GM12874 (cell line): ENCODE measurements around the gene E2F1.

Experiments used
- TF ChIP-seq, protein P1 (sequence below): IDR thresholded peaks from 2 replicates; pipeline ENCODE4 v1.5.1; 2011; ENCODE audit warnings: low read depth, mild to moderate bottlenecking, control low read depth, low read length, moderate library complexity; ENCODE audit not compliant: insufficient read depth

E2F1 gene

DNA sequence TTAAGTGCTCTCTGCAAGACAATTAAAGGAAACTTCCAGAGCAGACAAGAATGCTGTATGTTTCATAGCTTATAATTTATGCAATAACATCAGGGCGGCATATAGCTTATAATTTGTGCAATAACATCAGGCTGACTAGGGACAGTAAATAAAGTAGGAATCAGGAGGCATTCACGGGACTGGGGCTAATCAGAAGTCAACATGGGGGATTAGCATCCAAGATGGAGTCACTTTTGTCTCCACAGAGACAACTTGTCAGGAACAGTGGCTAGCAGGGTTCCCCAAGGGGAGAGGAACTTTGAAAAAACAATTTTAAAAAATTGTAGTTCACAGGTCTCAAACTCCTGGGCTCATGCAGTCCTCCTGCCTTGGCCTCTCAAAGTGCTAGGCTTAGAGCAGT lies 42.3 kb upstream of the E2F1 start:
- TF ChIP-seq, protein P1, sequence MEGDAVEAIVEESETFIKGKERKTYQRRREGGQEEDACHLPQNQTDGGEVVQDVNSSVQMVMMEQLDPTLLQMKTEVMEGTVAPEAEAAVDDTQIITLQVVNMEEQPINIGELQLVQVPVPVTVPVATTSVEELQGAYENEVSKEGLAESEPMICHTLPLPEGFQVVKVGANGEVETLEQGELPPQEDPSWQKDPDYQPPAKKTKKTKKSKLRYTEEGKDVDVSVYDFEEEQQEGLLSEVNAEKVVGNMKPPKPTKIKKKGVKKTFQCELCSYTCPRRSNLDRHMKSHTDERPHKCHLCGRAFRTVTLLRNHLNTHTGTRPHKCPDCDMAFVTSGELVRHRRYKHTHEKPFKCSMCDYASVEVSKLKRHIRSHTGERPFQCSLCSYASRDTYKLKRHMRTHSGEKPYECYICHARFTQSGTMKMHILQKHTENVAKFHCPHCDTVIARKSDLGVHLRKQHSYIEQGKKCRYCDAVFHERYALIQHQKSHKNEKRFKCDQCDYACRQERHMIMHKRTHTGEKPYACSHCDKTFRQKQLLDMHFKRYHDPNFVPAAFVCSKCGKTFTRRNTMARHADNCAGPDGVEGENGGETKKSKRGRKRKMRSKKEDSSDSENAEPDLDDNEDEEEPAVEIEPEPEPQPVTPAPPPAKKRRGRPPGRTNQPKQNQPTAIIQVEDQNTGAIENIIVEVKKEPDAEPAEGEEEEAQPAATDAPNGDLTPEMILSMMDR: no peak

DNA sequence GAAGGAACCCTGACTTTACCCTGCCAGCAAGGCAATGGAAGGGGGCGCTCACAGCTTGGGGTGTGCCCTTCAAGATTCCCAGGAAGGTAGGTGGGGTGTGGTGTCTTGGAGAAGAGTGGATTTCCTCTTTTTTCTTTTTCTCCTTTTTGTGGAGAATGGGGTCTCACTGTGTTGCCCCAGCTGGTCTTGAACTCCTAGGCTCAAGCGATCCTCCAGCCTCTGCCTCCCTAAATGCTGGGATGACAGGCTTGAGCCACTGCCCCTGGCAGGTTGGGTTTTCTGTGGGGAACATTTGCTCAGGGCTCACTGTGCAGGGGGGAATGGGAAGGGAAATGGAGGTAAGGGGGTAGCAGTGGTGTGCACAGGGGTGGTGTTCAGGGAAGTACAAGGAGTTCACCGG lies 41.6 kb upstream of the E2F1 start:
- TF ChIP-seq, protein P1: no peak

GRCh38 chr20:33727115-33727479 lies 40.9 kb upstream of the E2F1 start:
- TF ChIP-seq, protein P1: no peak

DNA sequence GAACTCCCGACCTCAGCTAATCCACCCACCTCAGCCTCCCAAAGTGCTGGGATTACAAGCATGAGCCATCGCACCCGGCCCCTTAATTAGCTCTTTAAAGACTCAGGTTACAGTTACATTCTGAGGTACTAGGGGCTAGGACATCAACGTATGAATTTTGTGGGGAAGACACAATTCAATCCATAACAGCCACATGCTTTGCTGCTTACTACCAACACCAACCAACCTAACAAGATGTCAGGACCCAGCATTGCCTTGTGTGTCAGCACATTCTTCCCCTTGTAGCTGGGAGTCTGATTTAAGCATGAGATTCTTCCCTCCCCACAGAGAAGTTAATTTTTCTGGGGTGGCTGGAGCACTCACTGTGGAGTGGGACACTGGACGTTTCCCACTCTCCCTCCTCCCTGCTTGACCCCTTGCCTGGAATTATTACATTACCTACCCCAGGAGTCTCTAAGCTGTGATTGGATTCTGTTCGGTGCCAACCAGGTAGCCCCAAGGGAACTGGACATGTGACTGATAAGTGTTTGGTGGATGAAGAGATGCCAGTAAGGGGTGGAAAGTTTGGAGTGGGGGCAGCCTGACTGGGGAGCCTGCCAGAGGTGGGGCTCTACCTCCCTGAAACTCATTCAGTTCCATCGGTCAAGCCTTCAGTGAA lies 39.6 kb upstream of the E2F1 start:
- TF ChIP-seq, protein P1: no peak

DNA sequence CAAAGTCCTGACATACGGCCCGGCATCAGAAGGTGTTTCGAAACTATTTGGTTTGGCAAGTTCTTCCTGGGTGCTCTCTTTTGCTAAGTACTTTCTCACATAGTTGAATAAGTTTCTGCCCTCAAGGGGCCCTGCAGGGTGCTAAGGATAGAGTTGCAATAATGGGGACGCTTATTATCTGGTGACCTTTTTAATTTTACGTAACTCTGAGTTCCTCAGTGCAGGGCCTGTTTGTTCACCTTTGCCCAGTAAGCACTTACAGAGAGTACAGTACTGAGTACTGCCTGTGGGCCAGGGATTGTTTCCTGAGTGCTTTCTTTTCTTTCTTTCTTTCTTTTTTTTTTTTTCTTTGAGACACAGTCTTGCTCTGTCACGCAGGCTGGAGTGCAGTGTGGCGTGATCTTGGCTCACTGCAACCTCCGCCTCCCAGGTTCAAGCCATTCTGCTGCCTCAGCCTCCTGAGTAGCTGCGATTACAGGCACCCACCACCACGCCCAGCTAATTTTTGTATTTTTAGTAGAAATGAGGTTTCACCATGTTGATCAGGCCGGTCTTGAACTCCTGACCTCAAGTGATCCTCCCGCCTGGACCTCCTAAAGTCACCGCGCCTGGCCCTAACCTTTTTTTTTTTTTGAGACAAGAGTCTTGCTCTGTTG lies 38.4 kb upstream of the E2F1 start:
- TF ChIP-seq, protein P1: no peak

GRCh38 chr20:33721391-33722140 lies 35.4 kb upstream of the E2F1 start:
- TF ChIP-seq, protein P1: no peak

DNA sequence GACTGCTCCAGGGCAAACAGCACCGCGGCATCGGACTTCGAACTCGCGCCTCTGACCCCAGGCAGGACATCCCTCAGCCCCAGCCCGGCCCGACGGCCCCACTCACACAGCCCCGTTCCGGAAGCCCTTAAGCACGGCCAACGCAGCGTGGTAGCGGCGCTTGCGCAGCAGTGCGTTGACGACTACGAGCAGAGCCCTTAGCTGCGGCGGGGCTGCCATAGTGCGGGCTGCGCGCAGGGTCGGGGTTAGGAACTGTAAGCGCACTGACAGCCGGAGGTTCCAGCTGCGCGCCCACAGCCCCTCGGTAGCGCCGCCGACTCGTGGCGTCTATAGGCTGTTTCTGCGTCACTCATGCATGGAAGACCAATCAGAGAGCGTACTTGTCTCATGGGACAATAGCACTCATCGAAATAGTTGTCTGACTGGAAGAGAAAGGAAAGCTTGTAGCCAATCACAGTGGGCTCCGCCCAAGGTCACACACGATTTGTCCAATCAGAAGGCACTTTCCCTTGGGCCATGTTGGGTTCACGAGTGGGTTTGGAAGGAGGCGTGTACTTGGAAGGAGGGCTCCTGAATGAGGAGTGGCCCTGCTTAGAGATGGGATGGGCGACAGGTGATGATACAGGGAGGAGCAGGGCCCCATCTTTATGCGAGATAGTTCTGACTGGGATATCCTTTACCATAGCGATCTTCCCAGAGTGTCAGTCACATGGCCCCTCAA lies 34.0 kb upstream of the E2F1 start, which contains the start of gene PXMP4:
PXMP4 (minus strand) TSS at position 322 of the 721 bp plus-strand sequence; CDS start at position 219, 103 bp downstream.
- TF ChIP-seq, protein P1: no peak
